Nephron progenitor cell (in vitro differentiated cells): Measurements from ENCODE around the gene NOS1AP.

Experiments used
- DNase-seq: peaks from one replicate; pipeline ENCODE4 v3.0.0; 2021
- H3K27ac Mint-ChIP-seq: 2 replicates; pipeline ENCODE4 v1.8.0; 2021; ENCODE audit warnings: mild to moderate bottlenecking, moderate library complexity, mixed read lengths
- H3K27me3 Mint-ChIP-seq: 2 replicates; pipeline ENCODE4 v1.8.0; 2021; ENCODE audit warnings: mild to moderate bottlenecking, low read depth, mixed read lengths; ENCODE audit not compliant: poor library complexity
- H3K36me3 Mint-ChIP-seq: 2 replicates; pipeline ENCODE4 v1.8.0; 2021; ENCODE audit warnings: low read depth, mixed read lengths
- H3K4me1 Mint-ChIP-seq: 2 replicates; pipeline ENCODE4 v1.8.0; 2021; ENCODE audit warnings: mixed read lengths
- H3K4me3 Mint-ChIP-seq: 2 replicates; pipeline ENCODE4 v1.8.0; 2021; ENCODE audit warnings: mild to moderate bottlenecking, moderate library complexity, mixed read lengths
- H3K9me3 Mint-ChIP-seq: 2 replicates; pipeline ENCODE4 v1.8.0; 2021; ENCODE audit warnings: mild to moderate bottlenecking, moderate library complexity, mixed read lengths
- CTCF ChIP-seq: fragments of 200-600 bp; sonication (generic); IDR thresholded peaks from 2 replicates; pipeline ENCODE4 v1.5.0; 2021; ENCODE audit warnings: antibody characterized with exemption

The NOS1AP gene

GRCh38 chr1:162145280-162145965 is 75.9 kb downstream of the NOS1AP start:
- H3K27me3 Mint-ChIP-seq: no peaks in the 10 kb centered on the region
- H3K9me3 Mint-ChIP-seq: peaks cover 5% of the 10 kb centered on the region
- no peaks in the 10 kb centered on the region for H3K36me3 Mint-ChIP-seq
- peak; percentile 35 for DNase-seq
- H3K4me1 Mint-ChIP-seq: peaks cover 32% of the 10 kb centered on the region
- H3K27ac Mint-ChIP-seq: no peak overlapping the region
- no peak for TF ChIP-seq CTCF
- H3K4me3 Mint-ChIP-seq: no peak overlapping the region

- Mint-ChIP-seq H3K36me3 (no peaks in the 10 kb centered on the region), H3K4me1 (peaks cover 32% of the 10 kb centered on the region), H3K4me3 (no peak overlapping the region), H3K27me3 (no peaks in the 10 kb centered on the region), H3K27ac (no peak overlapping the region), H3K9me3 (peaks cover 7% of the 10 kb centered on the region)
- DNase-seq: no peak
- no peak for TF ChIP-seq CTCF
These were observed 76.6 kb downstream of the NOS1AP start for GRCh38 chr1:162145966-162146696.

GRCh38 chr1:162147760-162148159 is 78.3 kb downstream of the NOS1AP start:
- TF ChIP-seq CTCF: no peak
- no peak overlapping the region for H3K4me3 Mint-ChIP-seq
- no peaks in the 10 kb centered on the region for H3K27me3 Mint-ChIP-seq
- no peak overlapping the region for H3K27ac Mint-ChIP-seq
- H3K36me3 Mint-ChIP-seq: no peaks in the 10 kb centered on the region
- H3K9me3 Mint-ChIP-seq: peaks cover 7% of the 10 kb centered on the region
- DNase-seq: no peak
- H3K4me1 Mint-ChIP-seq: peaks cover 34% of the 10 kb centered on the region

- Mint-ChIP-seq H3K4me3 (no peak overlapping the region), H3K36me3 (no peaks in the 10 kb centered on the region), H3K27ac (no peak overlapping the region), H3K4me1 (peaks cover 29% of the 10 kb centered on the region), H3K9me3 (peaks cover 7% of the 10 kb centered on the region), H3K27me3 (peaks cover 4% of the 10 kb centered on the region)
- no peak for DNase-seq
- no peak for TF ChIP-seq CTCF
These were observed 80.6 kb downstream of the NOS1AP start for GRCh38 chr1:162150112-162150511.

GRCh38 chr1:162151900-162152829 is 82.7 kb downstream of the NOS1AP start:
- TF ChIP-seq CTCF: no peak
- H3K36me3 Mint-ChIP-seq: no peaks in the 10 kb centered on the region
- peaks cover 33% of the 10 kb centered on the region for H3K4me1 Mint-ChIP-seq
- peaks cover 4% of the 10 kb centered on the region for H3K27me3 Mint-ChIP-seq
- no peak for DNase-seq
- no peak overlapping the region for H3K27ac Mint-ChIP-seq
- H3K9me3 Mint-ChIP-seq: peaks cover 7% of the 10 kb centered on the region
- no peak overlapping the region for H3K4me3 Mint-ChIP-seq
